Activated naive CD4-positive, alpha-beta T cell treated with anti-CD3 and anti-CD28 coated beads for 36 hours (primary cell): ENCODE results near the gene GKN1. TPM values are rescaled to one million over a fixed set of nuclear protein-coding genes. Genes with fewer than 3 reads are reported as not detected.

Experiments
- CTCF ChIA-PET: fragments of 350-600 bp; sonication (Branson Sonifier 250); formaldehyde crosslinking; loops from one replicate; lab custom pipeline; 2021; ENCODE audit warnings: antibody characterized with exemption; lab: Charles Lee
- DNase-seq: peaks from one replicate; pipeline ENCODE4 v3.0.0-alpha.2; 2020
- H3K27ac Mint-ChIP-seq: one replicate; pipeline ENCODE4 v1.8.0; 2021; ENCODE audit warnings: mild to moderate bottlenecking, mixed read lengths
- H3K27me3 Mint-ChIP-seq: one replicate; pipeline ENCODE4 v1.8.0; 2021; ENCODE audit warnings: low read depth, mixed read lengths
- H3K36me3 Mint-ChIP-seq: one replicate; pipeline ENCODE4 v1.8.0; 2021; ENCODE audit warnings: low read depth, mixed read lengths
- H3K4me1 Mint-ChIP-seq: one replicate; pipeline ENCODE4 v1.8.0; 2021; ENCODE audit warnings: low read depth, mixed read lengths
- H3K4me3 Mint-ChIP-seq: one replicate; pipeline ENCODE4 v1.8.0; 2021; ENCODE audit warnings: mild to moderate bottlenecking, moderate library complexity, mixed read lengths
- H3K9me3 Mint-ChIP-seq: one replicate; pipeline ENCODE4 v1.8.0; 2021; ENCODE audit warnings: mixed read lengths
- intact Hi-C: fragments of 100-400 bp; cut with micrococcal nuclease; formaldehyde crosslinking; loops from one replicate; pipeline ENCODE4 v1.15.1; 2023
- total RNA-seq, 2 experiments: library from RNA; stranded (reverse); gene quantifications; one replicate each; pipeline ENCODE4 v1.2.3, GENCODE V29; 2021

GKN1 gene
- total RNA-seq, 2 experiments from 2014 or later, result not detected

- intact Hi-C loops, result no loop called here
- Mint-ChIP-seq H3K27me3 (peaks cover 7% of the 10 kb centered on the region), H3K4me1 (no peaks in the 10 kb centered on the region), H3K4me3 (no peak overlapping the region), H3K27ac (no peak overlapping the region), H3K36me3 (no peaks in the 10 kb centered on the region), H3K9me3 (no peaks in the 10 kb centered on the region)
- DNase-seq, result no peak
- CTCF ChIA-PET, result interaction anchor here (1.0 to 1.2 kb wide), 2 partner anchors 24 to 25 kb away, joined by 3 read pairs; no protein-coding TSS in a partner anchor
These were observed 6.2 kb upstream of the GKN1 start for GRCh38 chr2:68968221-68968620.

GRCh38 chr2:68969736-68970490 lies 4.5 kb upstream of the GKN1 start:
- Mint-ChIP-seq H3K4me1 (no peaks in the 10 kb centered on the region), H3K4me3 (no peak overlapping the region), H3K27me3 (peaks cover 4% of the 10 kb centered on the region), H3K27ac (no peak overlapping the region), H3K36me3 (no peaks in the 10 kb centered on the region), H3K9me3 (no peaks in the 10 kb centered on the region)
- intact Hi-C loops, result no loop called here
- no peak for DNase-seq
- CTCF ChIA-PET, result no interaction called here

DNA sequence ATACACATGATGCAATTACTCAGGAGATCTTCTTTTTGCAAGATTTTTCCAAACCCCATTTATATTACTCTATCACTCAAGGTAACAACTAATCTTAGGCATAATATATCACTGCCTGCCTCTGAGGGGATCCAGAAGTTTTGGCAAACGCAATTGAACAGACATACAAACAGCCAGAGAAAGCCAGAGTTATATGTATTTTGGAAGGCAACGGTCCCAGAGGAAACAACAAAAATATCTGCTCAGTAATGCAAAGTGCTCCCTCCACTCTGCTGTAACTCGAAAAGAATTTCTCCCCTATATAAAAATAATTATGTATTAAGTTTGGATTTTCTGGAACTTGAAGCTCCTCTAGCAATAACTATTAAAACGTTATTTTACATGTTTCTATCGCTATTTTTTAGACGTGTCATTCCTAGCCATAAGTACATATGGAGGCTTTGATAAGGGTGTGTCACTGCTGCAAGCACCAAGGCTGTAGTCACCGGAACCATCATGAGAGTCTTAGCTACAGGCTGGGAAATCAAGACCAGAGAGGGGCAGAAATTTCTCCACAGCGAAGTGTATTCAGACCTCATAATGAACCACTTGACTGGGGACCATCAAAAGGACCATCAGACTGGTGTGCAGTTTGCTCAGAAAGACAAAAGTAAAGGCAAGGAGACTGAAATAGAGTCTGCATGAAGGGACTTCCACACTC lies 3.7 kb upstream of the GKN1 start:
- DNase-seq, result no peak
- H3K4me1 Mint-ChIP-seq, result no peaks in the 10 kb centered on the region
- no peaks in the 10 kb centered on the region for H3K36me3 Mint-ChIP-seq
- H3K9me3 Mint-ChIP-seq, result no peaks in the 10 kb centered on the region
- H3K27ac Mint-ChIP-seq, result no peak overlapping the region
- intact Hi-C loops, result no loop called here
- CTCF ChIA-PET, result no interaction called here
- H3K4me3 Mint-ChIP-seq, result no peak overlapping the region
- H3K27me3 Mint-ChIP-seq, result peaks cover 3% of the 10 kb centered on the region

DNA sequence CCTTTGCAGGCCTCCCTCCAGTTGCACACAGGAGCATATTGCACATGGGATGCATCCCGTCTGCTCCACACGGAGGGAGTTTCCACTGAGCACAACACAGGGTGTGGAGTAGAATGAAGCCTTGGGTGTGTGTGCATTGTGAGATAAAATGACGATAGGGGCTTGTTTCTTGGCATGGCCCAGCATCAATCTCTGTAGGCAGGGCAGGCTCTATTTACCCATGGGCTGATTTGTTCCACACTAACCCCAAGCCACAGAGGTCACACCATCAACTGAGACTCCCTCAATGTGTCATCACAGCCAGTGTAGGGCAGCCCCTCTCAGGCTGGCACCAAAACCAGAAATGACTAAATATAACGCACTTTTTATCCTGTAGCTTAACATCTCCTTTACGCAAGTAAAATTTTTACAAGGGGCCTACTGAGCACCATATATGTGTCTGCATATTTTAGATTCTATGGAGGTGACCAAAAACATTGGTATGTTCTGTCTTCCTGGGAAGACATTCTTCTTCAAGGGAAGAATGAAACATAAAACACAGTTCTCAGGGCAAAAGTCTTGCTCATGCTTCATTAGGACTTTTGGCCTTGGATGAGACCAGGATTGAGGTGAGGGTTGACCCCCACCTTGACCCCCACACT lies 2.7 kb upstream of the GKN1 start:
- Mint-ChIP-seq H3K4me1 (no peaks in the 10 kb centered on the region), H3K27me3 (peaks cover 3% of the 10 kb centered on the region), H3K9me3 (no peaks in the 10 kb centered on the region), H3K27ac (no peak overlapping the region), H3K36me3 (no peaks in the 10 kb centered on the region), H3K4me3 (no peak overlapping the region)
- intact Hi-C loops, result no loop called here
- DNase-seq, result peak; percentile 8
- CTCF ChIA-PET, result no interaction called here

DNA sequence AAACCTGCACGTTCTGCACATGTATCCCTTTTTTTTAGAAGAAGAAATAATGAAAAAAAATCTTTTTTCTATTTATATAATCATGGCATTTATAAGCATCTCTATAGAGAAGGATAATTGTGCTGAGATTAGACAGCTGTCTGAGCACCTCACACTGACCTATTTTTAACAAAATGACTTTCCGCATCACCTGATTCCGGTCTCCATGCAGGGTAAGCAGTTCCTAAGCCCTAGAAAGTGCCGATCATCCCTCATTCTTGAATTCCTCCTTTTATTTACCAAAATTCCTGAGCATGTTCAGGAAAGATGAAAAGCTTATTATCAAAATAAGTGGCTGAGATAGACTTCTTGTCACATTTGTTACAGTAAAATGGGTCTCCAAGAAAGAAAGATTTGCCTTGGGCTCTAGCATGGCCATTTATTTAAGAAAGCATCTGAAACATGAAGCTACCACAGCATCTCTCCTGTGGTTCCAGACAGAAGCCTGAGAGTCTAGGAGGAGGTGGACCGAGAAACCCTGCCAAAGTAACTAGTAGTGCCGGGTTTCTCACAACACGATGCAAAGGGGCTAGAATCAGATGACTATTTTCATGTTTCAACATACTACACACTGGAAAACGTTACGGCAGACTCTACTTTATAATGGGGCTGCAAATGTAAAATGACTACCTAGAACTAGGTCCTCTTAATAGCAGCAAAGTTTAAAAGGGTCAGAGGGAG lies 670 bp downstream of the GKN1 start:
- H3K9me3 Mint-ChIP-seq, result no peaks in the 10 kb centered on the region
- no peak overlapping the region for H3K27ac Mint-ChIP-seq
- intact Hi-C loops, result no loop called here
- no peak overlapping the region for H3K4me3 Mint-ChIP-seq
- no peaks in the 10 kb centered on the region for H3K36me3 Mint-ChIP-seq
- H3K4me1 Mint-ChIP-seq, result no peaks in the 10 kb centered on the region
- H3K27me3 Mint-ChIP-seq, result peaks cover 22% of the 10 kb centered on the region
- DNase-seq, result no peak
- CTCF ChIA-PET, result interaction anchor here (1.0 kb wide), 1 partner anchor 38 kb away, joined by 4 read pairs; no protein-coding TSS in a partner anchor

DNA sequence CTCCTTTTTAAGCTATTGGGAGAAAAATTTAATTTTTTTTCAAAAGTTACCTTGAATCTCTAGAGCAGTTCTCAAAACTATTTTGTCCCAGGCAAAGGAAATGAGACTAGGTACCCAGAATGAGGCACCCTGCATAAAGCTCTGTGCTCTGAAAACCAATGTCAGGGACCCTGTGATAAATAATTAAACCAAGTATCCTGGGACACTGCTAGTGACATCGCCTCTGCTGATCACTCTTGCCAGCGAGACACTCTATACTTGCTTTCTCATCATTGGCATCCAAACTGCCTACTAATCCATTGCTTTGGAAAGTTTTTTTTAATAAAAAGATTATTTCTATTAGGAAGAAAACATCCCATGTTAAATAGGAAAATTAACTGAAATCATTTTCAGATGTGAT lies 1.4 kb downstream of the GKN1 start:
- Mint-ChIP-seq H3K9me3 (no peaks in the 10 kb centered on the region), H3K4me1 (no peaks in the 10 kb centered on the region), H3K4me3 (no peak overlapping the region), H3K27me3 (peaks cover 22% of the 10 kb centered on the region), H3K36me3 (no peaks in the 10 kb centered on the region), H3K27ac (no peak overlapping the region)
- no peak for DNase-seq
- CTCF ChIA-PET, result interaction anchor here (1.0 kb wide), 1 partner anchor 38 kb away, joined by 4 read pairs; no protein-coding TSS in a partner anchor
- intact Hi-C loops, result no loop called here

- H3K4me3 Mint-ChIP-seq, result no peak overlapping the region
- DNase-seq, result no peak
- CTCF ChIA-PET, result no interaction called here
- H3K27me3 Mint-ChIP-seq, result peaks cover 29% of the 10 kb centered on the region
- intact Hi-C loops, result no loop called here
- H3K9me3 Mint-ChIP-seq, result no peaks in the 10 kb centered on the region
- H3K36me3 Mint-ChIP-seq, result no peaks in the 10 kb centered on the region
- no peak overlapping the region for H3K27ac Mint-ChIP-seq
- no peaks in the 10 kb centered on the region for H3K4me1 Mint-ChIP-seq
These were observed 3.0 kb downstream of the GKN1 start for GRCh38 chr2:68977453-68977852.

- H3K27me3 Mint-ChIP-seq, result peaks cover 29% of the 10 kb centered on the region
- H3K4me3 Mint-ChIP-seq, result no peak overlapping the region
- H3K36me3 Mint-ChIP-seq, result no peaks in the 10 kb centered on the region
These were observed 3.7 kb downstream of the GKN1 start for GRCh38 chr2:68978098-68978497.

DNA sequence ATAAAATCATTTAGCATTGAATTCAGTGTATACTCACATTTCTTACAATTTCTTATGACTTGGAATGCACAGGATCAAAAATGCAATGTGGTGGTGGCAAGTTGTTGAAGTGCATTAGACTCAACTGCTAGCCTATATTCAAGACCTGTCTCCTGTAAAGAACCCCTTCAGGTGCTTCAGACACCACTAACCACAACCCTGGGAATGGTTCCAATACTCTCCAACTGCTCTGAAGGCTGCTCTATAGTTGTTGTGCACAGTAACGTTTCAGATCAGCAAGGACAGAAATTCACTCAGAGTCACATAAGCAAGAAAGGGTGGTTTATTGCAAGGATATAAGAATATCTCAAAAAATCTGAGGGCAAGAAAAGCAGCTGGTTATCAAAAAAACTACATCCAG lies 6.5 kb downstream of the GKN1 start:
- Mint-ChIP-seq H3K27ac (no peak overlapping the region), H3K4me3 (no peak overlapping the region), H3K27me3 (peaks cover 26% of the 10 kb centered on the region), H3K4me1 (no peaks in the 10 kb centered on the region), H3K36me3 (no peaks in the 10 kb centered on the region), H3K9me3 (no peaks in the 10 kb centered on the region)
- no peak for DNase-seq
- intact Hi-C loops, result no loop called here
- CTCF ChIA-PET, result no interaction called here

More at GRCh38 chr2:68978098-68978497, 3.7 kb downstream of the GKN1 start:
- Mint-ChIP-seq H3K27ac (no peak overlapping the region), H3K4me1 (no peaks in the 10 kb centered on the region), H3K9me3 (no peaks in the 10 kb centered on the region)
- DNase-seq, result no peak
- intact Hi-C loops, result no loop called here
- CTCF ChIA-PET, result interaction anchor here (0.6 kb wide), 1 partner anchor 35 kb away, joined by 3 read pairs; the partner anchor contains the start of gene ANTXR1

DNA sequence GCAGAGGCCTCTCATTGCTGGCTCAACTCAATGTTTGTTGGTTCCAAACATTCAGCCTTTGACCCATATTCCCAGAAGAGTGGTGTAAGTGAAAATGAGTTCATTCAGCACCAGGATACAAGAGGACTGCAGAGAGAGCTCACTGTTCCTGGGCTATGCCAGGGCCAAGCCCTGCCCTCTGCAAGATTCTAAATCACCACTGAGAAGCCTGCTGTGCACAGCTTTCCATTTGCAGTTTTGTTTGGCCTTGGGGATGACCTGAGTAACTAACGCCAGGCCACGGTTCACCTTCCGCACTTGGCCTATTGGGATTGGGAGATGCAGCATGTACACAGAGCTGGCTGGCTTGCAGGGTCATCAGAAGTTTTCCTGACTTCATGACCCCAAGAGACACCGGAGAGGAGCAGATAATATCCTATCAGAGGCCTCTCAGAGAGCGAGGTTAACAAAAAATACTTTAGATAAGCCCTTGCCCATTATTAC lies 12.6 kb downstream of the GKN1 start:
- Mint-ChIP-seq H3K9me3 (no peaks in the 10 kb centered on the region), H3K4me1 (no peaks in the 10 kb centered on the region), H3K36me3 (no peaks in the 10 kb centered on the region), H3K4me3 (no peak overlapping the region), H3K27me3 (no peaks in the 10 kb centered on the region), H3K27ac (no peak overlapping the region)
- intact Hi-C loops, result no loop called here
- DNase-seq, result no peak
- CTCF ChIA-PET, result no interaction called here

DNA sequence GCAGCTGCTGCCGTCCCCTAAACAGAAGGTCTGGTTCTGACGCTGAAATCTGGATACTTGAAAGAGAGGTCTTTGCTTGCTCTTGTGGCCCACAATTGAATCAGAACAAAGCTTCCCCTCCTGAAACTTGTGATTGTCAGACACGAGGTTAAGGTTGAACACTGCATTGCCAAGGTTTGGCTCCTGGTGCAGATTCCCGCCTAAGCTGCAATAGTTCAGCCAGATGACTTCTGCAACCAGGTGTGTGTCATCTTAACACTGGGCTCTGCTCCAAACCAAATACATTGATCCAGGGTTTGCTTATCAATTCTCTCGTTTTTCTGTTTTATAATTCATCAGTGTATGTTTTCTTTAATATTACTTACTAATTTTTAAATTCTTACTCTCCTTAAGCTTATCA lies 14.6 kb downstream of the GKN1 start:
- no peak overlapping the region for H3K4me3 Mint-ChIP-seq
- H3K27ac Mint-ChIP-seq, result no peak overlapping the region
- intact Hi-C loops, result no loop called here
- no peak for DNase-seq
- H3K9me3 Mint-ChIP-seq, result no peaks in the 10 kb centered on the region
- CTCF ChIA-PET, result interaction anchor here (0.9 kb wide), 1 partner anchor 46 kb away, joined by 3 read pairs; no protein-coding TSS in a partner anchor
- H3K4me1 Mint-ChIP-seq, result no peaks in the 10 kb centered on the region
- H3K27me3 Mint-ChIP-seq, result peaks cover 2% of the 10 kb centered on the region
- H3K36me3 Mint-ChIP-seq, result no peaks in the 10 kb centered on the region

DNA sequence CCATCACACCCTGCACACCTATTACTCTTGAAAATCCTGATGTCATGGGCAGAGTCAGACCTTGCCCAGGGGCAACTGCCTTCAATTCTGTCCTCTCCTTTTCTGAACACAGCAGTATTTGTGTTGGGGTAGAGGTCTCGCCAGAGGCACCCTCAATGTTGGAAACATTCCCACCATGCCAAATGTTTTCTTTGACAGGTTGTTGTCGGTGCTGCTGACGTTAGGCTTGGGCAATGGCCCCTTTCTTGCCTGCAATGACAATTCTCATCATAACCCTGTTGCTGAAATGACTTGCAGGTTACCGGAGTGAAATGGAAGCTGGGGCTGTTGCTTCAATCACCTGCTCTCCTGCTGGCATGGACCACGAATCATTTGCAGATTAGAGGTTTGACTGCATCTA lies 17.9 kb downstream of the GKN1 start:
- CTCF ChIA-PET, result interaction anchor here (0.7 kb wide), 1 partner anchor 11 kb away, joined by 3 read pairs; no protein-coding TSS in a partner anchor
- Mint-ChIP-seq H3K9me3 (no peaks in the 10 kb centered on the region), H3K4me1 (no peaks in the 10 kb centered on the region), H3K4me3 (no peak overlapping the region), H3K36me3 (no peaks in the 10 kb centered on the region), H3K27me3 (peaks cover 2% of the 10 kb centered on the region), H3K27ac (no peak overlapping the region)
- no peak for DNase-seq
- intact Hi-C loops, result no loop called here
